ENCODE data around the gene CALD1. TPM values are rescaled to one million over a fixed set of nuclear protein-coding genes. Genes with fewer than 3 reads are reported as not detected.

CALD1 gene
- total RNA-seq, 1 experiment from 2014 or later = 107 TPM

- Histone ChIP-seq H4K5ac (ENCODE audit: insufficient read length, low read depth, low read length) (no peak overlapping the region), H3K79me1 (ENCODE audit: insufficient read depth, low read depth, low read length, poor library complexity, severe bottlenecking) (peaks cover 5% of the 10 kb centered on the region), H3T11ph (ENCODE audit: low read length) (no peak overlapping the region), H3K27ac (ENCODE audit: insufficient read length, low read depth, low read length) (no peak overlapping the region), H3K23me2 (ENCODE audit: insufficient read length, low read depth, low read length, poor library complexity, severe bottlenecking) (peaks cover 10% of the 10 kb centered on the region), H2BK12ac (ENCODE audit: insufficient read length, low read depth, low read length) (no peak overlapping the region), H3K27me3 (ENCODE audit: insufficient read depth, low read length) (no peaks in the 10 kb centered on the region), H3K9ac (ENCODE audit: extremely low read depth, insufficient read length, low read length) (no peak overlapping the region), H2BK15ac (ENCODE audit: low read depth, low read length) (no peak overlapping the region), H3K18ac (ENCODE audit: insufficient read length, low read depth, low read length) (no peak overlapping the region), H3K14ac (ENCODE audit: insufficient read depth, low read length) (no peak overlapping the region), H2BK5ac (ENCODE audit: insufficient read length, low read length) (no peak overlapping the region), H3K56ac (ENCODE audit: insufficient read length, low read depth, low read length) (no peak overlapping the region), H2BK120ac (ENCODE audit: low read depth, low read length, poor library complexity, severe bottlenecking) (no peak overlapping the region), H3K4me2 (ENCODE audit: insufficient read depth, insufficient read length, low read length) (no peak overlapping the region), H2AK5ac (ENCODE audit: insufficient read length, low read length) (no peak overlapping the region), H4K91ac (ENCODE audit: insufficient read length, low read depth, low read length) (no peak overlapping the region), H2AFZ (ENCODE audit: low read length) (no peak overlapping the region), H4K8ac (replicated peaks; ENCODE audit: insufficient read length, low read depth, low read length) (no peak overlapping the region), H3K23ac (ENCODE audit: insufficient read length, low read depth, low read length) (no peak overlapping the region), H3K9me3 (ENCODE audit: control insufficient read depth, low read depth, low read length) (no peaks in the 10 kb centered on the region), H3K4me1 (ENCODE audit: insufficient read depth, low read length) (peaks cover 6% of the 10 kb centered on the region; the same call in 1 of the 2 replicates), H3K4ac (ENCODE audit: low read depth, low read length) (no peak overlapping the region), H3K79me2 (ENCODE audit: insufficient read depth, low read length) (peaks cover 2% of the 10 kb centered on the region; the same call in 1 of the 2 replicates), H2BK20ac (ENCODE audit: low read depth, low read length, poor library complexity, severe bottlenecking) (no peak overlapping the region), H4K20me1 (ENCODE audit: control insufficient read depth, insufficient read depth, insufficient read length) (no peaks in the 10 kb centered on the region)
- Mint-ChIP-seq H3K4me3 (no peak overlapping the region), H3K9me3 (peaks cover 19 to 22% of the 10 kb centered on the region in 2 experiments), H3K36me3 (ENCODE audit: insufficient read depth in 1 of 3, low read depth in 3 of 3) (peaks cover 25 to 36% (median 30%) of the 10 kb centered on the region in 3 experiments), H3K27me3 (ENCODE audit: low read depth) (no peaks in the 10 kb centered on the region), H3K4me1 (peaks cover 37 to 41% of the 10 kb centered on the region in 2 experiments), H3K27ac (no peak overlapping the region)
- WGBS (ENCODE audit: extremely low coverage, insufficient read length, low lambda C conversion rate) = no CpG with 5 or more reads among the region's 4 CpGs
- no peak for DNase-seq
- TF ChIP-seq CTCF (conservative IDR thresholded peaks at IDR 0.05) = no peak
Measured at GRCh38 chr7:134896073-134896472, 116.6 kb downstream of the CALD1 start.

Data from H9 (cell line).